Metanephros (tissue), 2 donors: Measurements from ENCODE around the gene RYR3. TPM values are rescaled to one million over a fixed set of nuclear protein-coding genes. Genes with fewer than 3 reads are reported as not detected.

Experiments
- small RNA-seq: library from RNA; depleted of rRNA; stranded (forward); fragments of <200 nt; gene quantifications from one replicate; pipeline ENCODE3, GENCODE V24; 2014; ENCODE audit warnings: low replicate concordance
- total RNA-seq: library from RNA; depleted of rRNA; stranded (reverse); fragments of >200 nt; gene quantifications from one replicate; pipeline ENCODE4 v1.2.3, GENCODE V29; 2014

RYR3 gene
- 10.8 TPM for total RNA-seq

DNA sequence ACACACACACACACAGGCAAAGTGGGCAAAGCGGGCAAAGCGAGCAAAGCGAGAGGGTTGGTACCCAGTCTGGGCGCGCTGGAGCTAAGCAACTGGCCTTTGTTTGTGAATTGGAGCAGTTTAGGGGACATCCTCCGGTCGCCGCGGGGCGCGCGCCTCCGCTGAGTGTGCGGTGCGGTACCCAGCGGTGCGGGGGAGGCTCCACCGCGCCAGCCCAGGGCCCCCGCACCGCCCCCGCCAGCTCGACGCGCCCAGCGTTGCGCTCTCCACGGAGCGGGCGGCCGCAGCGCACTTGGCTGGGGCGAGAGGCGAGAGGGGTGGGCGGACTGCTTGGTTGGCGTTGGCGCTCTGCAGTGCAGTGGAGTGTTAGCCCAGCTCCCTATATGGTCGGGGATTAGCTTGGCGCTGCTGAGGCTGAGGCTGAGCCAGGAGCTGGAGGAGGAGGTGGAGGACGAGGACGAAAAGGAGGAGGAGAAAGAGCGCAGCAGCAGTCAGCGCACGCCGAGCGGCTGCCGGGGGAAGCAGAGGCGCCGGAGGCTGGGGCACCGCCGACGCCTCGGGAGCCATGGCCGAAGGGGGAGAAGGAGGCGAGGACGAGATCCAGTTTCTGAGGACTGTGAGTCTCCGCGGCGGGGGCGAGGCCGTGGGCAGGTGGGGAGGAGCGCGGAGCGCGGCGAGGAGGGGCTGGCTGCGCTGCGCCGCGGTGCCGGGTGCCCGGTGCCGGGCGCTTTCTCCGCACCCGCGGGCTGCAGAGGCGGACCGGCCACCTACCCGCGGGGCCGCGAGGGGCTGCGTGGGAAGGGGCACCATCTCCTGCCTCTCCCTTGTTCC, at the start of gene RYR3:
RYR3 (plus strand) TSS at position 487 of the 831 bp plus-strand sequence; CDS start at position 566, 79 bp downstream.

Small RNAs within 50 kb of the gene (small RNA-seq; reads per million reads assigned to genes)
- not detected for gene RF00019

Other genes with a start within 250 kb of the RYR3 start
- gene FMN1, start 116.3 kb upstream of the RYR3 start, total RNA-seq, result 19.6 TPM